Medulla oblongata (tissue), 1 donor: ENCODE data around the gene LPXN.
"Not testable (repeated sequence)": the region's sequence is repeated elsewhere in the genome, so short reads cannot be mapped to it uniquely, and the experiment has no call there.

Source experiments
- DNase-seq: peaks from one replicate; pipeline ENCODE4 v3.0.0-alpha.2; 2015; ENCODE audit errors: extremely low spot score

LPXN gene

DNA sequence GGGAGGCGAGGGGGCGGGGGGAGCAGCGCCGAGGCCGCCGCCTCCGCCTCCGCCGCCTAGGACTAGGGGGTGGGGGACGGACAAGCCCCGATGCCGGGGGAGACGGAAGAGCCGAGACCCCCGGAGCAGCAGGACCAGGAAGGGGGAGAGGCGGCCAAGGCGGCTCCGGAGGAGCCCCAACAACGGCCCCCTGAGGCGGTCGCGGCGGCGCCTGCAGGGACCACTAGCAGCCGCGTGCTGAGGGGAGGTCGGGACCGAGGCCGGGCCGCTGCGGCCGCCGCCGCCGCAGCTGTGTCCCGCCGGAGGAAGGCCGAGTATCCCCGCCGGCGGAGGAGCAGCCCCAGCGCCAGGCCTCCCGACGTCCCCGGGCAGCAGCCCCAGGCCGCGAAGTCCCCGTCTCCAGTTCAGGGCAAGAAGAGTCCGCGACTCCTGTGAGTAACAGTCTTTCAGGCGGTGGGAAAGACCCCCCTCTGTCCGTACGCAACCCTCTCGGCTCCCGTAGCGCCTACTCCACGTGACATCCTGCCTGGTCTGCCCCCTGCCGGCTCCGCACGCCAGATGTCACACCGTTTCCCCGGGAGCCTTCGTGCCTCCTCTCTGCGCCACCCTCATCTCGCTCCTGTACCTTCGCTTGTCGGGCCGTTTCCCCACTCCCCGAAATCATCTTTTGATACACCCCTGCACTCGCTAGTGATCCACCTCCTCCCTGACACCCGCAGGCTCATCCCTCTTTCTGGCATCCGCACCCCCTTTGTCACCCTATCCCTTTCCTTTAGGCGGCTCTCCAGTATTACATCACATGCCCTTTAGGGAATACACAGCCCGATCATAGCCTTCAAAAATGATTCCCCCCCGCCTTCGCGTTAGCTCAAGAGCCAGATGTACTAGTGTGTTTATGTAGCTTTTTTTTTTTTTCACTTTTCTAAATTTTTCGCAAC, 3.8 kb upstream of the LPXN start:
- peak; percentile 94 for DNase-seq

DNA sequence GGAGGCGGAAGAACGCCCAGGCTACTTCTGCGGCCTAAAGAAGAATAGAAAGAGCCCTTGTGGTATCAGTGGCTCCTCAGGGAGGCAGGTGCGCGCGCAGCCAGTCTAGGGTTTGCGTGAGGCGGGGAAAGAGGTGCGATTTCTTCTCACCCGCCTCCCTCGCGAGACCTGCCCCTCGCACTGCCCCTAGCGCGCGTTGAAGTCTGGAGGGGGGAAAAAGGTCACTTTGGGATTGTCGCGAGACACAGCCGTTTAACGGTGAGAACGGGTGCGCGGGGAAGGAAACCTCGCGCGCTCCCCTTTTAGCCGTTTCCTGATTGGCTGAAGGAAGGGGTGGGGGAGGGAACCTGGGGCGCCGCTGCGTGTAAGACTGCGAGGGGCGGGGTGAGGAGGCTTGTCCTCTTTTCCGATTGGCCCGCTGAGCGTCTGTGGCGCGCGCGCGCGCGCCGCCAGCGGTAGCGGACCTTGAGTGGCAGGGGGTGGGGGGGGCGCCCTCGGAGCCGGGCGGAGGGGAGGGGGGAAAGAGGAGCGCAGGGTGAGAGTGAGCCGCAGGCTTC, 3.1 kb upstream of the LPXN start, which contains the start of gene ZFP91:
Gene ZFP91, plus strand, starts transcription at position 429 of the 557 bp plus-strand sequence. CDS start 219 bp downstream, outside the sequence.
- peak; percentile 99 for DNase-seq

DNA sequence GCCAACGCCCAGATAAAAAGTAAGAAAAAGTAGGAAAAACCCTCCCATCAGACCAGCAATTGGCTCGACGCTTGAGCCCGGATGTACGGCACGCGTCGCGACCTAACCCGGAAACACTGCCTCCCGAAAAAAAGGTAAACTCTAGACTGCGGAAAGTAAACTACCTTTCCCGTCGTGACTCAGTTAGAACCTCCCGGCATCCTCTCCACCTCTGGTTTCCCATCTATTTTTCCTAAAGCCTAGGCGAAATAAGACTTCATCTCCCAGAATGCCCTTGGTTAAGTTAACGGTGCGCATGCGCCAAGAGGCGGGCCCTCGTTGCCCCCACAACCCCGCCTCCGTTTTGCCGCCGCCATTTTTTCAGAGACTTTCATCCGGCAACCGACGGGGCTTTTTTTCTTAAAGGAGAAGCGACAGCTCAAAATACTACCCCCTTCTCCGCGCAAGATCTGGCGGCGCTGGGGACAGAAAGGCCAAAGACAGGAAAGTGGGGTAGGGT, 2.5 kb upstream of the LPXN start:
- peak; percentile 99 for DNase-seq

DNA sequence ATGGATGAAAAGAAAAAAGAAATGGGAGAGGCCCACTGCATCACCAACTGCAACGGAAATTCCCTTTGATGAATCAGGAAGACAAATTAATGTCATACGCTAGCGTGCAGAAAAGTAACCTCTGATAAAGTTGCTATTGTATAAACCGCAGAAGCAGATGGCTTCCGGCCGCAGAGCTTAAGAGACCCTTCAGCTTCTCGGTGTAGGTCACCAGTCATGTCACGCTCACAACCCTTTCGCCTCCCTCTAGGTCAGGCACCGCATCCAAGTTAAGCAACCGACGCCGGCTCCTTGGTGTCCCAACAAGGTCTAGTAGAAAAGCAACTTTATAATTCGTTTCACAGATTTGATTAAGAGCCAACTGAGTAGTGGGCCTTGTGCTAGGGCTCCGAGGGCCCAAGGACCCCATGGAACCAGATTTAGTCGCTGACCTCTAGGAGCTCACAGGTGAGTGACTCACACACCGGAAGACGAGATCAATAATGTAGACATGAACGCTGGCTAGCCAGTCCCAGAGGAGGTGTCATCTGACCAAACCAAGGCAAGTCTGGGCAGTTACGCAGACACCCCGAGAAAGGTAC, 2.0 kb upstream of the LPXN start:
- DNase-seq = no peak

DNA sequence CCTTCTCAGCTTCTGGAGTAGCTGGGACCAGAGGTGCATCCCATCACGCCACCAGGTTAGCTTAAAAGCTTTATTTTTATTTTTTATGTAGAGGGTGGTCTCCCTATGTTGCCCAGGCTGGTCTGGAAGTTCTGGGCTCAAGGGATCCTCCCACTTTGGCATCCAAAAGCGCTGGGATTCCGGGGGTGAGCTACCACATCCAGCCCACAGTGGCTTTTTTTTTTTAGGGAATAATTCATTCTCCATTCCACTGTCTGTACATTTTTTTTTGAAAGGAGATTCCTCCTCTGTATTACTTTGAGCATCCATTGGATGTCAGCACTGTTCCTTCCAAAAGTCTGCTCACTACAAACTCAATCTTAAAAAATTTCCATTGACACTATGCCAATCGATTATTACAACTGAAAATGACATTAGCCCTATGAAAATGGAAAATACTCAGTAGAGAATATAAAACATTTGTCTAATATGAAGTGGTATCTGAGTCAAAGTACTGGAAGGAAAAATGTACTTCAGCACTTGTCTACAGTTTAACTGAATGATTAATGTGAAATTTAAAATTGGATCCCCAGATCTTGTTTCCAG, 1.3 kb upstream of the LPXN start:
- DNase-seq = peak; percentile 58

DNA sequence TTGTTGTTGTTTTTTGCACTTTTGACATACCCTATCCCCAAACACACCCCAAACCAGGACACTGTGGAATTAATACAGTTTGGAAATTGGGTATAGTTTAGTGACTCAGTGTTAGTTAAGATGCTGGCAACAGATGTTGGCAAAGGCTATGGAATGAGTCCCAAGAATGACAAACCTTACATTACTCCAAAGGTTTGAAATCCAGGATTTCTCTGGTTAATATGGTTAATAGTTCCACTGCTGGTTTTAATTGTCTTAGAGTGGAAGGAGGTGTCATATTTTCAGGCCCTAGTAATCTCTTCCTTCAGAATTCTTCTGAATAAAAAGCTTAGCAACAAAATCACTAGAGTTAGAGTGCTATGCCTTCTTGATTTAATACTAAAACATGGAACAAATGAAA, 775 bp downstream of the LPXN start:
- no peak for DNase-seq

DNA sequence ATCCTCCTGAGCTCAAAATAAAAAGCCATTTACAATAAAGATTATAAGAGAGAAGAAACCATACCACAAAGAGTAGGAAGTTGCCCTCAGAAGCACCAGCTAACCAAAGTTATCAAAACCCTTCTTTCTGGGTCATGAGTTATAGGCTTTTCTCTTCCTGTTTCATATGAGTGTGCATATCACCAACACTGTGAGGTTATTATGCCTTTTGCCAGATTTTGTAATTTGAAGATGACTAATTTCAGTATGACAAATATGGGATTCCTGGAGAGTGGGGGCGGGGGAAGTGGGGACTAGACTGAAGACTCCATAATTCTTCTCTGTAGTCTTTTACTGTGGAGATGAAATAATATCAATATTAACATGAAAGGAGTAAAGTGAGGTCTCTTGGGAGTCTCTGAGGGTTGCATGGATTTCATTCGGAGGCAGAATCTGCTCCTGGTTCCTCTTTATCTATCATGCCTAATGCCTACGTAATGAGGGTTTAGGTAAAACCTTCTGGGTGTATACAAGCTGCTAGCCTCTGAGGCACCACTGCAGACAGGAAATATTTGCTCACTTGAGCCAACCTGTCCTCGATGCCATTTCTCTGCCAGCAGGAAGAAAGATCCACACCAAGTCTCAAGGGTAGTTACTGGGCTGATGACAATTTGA, 2.1 kb downstream of the LPXN start:
- DNase-seq = peak; percentile 36

DNA sequence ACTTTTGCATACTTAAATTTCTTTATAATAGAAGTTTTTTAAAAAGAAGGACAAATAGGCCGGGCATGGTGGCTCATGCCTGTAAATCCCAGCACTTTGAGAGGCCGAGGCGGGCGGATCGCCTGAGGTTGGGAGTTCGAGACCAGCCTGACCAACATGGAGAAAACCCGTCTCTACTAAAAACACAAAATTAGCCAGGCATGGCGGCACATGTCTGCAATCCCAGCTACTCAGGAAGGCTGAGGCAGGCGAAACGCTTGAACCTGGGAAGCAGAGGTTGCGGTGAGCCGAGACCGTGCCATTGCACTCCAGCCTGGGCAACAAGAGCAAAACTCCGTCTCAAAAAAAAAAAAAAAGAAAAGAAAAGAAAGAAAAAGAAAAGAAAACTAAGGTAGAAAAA, 2.8 kb downstream of the LPXN start:
- not testable (repeated sequence) for DNase-seq

DNA sequence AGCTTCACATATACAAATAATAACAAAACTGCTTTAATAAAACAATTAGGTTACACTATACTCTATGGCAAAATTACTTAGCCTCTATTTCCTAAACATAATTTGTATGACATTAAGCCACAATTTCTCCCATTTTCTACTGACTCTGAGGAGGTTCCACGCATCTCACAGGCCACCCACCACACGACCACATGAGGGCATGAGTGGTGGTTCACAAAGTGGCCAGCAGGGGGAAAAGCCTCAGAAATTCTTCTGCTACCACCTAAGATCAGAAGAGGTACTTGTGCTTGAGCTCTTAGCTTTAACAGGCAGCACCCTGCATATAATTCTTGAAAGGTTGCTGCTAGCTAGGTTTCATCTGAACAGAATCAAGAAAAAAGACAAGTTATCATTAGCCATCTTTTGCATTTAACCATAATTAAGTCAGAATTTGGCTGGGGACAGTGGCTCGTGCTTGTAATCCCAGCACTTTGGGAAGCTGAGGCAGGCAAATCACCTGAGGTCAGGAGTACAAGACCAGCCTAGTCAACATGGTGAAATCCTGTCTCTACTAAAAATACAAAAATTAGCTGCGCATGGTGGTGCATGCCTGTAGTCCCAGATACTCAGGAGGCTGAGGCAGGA, 7.7 kb downstream of the LPXN start:
- peak; percentile 66 for DNase-seq

DNA sequence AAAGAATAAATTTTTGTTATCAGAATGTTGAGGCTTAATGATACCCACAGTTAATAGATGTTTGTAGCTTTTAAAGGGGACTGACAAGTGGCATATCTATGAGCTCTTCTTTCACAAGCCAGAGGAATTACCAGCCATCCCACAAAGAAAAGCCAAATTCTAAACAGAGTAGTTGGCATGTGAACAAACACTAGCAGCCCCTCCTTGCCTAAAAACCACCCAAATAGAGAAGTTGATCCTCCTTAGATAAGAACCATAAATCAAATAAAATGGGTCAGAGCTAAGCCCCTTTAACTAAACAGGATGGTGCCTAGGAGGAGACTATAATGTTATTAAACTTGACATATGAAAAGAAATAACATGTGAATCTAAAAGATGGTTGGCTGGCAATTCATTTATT, 11.4 kb downstream of the LPXN start:
- DNase-seq = no peak

DNA sequence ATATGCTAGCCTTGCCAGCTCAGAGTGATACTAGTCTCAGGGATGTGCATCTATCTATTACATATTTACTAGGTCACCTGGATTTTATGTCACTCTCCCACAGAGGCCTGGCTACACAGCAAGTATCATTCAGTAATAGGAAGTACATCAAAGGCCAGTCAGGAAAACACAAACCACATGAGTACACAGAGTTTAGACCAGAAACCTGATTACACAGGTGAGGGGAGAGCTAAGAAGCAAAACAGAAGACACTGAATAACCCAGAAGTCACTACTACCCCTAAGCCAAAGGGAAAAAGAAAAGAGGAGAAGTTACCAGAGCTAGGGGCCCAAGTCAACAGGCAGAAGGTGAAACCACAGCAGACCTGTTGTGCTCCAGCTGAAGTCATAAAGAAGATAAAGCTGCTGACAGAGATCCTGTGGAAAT, 13.3 kb downstream of the LPXN start:
- DNase-seq = no peak

DNA sequence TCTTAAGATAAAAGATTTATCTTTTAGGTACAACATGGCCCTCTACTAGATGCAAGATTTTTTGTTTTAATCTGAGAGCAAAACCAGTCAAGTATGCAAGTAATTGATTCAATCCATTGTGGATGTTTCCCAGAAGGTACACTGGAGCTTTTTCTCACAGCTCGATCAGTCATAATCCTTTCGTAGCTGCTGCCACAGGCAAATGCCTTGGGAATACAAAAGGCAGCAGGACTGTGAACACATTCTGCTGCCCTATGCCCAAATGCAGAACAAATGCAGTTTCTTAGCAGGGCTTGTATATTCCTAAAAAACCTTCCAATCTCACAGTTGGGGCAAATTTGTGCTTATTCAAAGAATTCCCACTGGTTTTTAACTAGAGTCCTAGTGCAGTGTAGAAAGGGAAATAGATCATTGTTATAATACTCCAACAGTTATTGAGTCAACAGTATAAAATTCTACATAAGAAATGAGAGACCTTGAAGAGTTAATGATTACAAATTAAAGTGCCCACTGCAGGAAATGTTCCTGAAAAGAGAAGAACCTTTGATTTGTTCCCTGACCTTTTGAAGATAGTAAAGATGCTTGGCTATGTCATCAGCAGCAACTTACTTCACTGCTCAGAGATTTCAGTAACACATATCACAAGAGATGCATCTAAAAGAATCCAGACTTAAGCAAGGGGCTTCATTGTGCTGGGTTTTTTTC, 14.1 kb downstream of the LPXN start:
- DNase-seq = no peak

DNA sequence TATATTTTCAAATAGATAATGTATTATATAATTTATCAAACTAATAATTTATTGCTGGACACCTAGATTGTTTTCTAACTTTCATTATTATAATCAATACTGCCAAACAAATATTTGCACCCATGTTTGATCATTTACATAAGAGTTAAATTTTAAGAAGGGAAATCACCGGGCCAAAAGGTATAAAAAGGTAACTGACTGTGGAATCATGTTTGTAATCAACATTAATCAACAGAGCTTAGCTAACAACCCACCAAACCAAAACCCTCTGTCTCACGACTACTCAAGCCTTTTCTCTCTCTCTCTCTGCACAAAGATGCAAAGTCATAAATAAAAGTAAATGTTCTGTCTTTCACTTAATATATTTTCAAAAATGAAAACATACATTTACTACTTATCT, 14.8 kb downstream of the LPXN start:
- DNase-seq = no peak

DNA sequence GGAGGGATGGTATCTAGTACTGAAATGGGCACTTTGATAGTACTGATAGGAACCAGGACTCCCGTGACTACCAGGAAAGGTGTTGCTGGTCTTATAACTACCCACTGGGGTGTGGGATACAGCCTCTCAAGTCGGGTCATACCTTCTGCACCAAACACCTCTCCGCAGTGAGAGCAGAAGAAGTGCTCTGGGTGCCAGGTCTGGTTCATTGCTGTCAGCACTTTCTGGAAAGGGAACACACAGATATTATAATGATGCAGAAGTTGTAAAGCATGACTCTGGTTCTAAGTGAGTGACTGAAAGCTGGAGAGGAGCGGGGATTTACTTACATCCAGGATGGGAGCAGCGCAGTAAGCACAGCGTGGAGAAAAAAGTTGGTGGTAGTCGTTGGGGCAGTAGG, 26.0 kb downstream of the LPXN start:
- no peak for DNase-seq

DNA sequence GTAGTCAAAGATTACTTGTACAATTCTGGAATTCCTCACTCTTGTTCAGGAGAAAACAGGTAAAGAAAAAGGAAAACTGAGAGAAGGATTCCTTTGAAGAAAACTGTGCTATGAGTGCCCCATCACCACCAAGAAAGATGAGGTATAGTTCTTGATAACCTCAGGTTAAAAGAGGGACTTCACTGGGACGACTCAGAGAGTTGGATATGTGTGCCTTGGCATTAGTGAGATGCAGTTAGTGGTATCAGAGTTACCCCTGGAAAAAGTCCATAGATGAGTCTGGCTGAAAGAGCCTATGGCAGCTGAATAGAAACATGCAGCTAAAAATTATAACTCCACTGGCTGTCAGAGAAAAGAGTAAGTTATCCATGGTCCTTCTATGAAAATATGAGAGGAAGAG, 28.8 kb downstream of the LPXN start:
- no peak for DNase-seq

DNA sequence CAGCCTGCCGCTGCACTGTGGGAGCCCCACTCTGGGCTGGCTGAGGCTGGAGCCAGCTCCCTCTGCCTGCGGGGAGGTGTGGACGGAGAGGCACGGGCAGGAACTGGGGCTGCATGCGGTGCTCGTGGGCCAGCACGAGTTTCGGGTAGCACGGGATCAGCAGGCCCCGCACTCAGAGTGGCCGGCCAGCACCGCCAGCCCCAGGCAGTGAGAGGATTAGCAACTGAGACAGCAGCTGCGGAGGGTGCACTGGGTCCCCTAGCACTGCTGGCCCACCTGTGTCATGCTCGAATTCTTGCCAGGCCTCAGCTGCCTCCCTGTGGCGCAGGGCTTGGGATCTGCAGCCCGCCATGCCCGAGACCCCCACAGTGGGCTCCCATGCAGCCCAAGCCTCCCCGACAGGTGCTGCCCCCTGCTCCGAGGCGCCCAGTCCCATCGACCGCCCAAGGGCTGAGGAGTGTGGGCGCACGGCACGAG, 43.8 kb downstream of the LPXN start:
- DNase-seq = no peak

DNA sequence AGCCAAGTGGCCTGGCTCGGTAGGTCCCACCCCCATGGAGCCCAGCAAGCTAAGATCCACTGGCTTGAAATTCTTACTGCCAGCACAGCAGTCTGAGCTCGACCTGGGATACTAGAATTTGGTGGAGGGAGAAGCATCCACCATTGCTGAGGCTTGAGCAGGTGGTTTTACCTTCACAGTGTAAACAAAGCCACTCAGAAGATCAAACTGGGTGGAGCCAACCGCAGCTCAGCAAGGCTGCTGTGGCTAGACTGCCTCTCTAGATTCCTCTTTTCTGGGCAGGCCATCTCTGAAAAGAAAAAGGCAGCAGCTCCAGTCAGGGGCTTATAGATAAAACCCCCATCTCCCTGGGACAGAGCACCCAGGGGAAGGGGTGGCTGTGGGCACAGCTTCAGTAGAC, 45.4 kb downstream of the LPXN start:
- DNase-seq = no peak

DNA sequence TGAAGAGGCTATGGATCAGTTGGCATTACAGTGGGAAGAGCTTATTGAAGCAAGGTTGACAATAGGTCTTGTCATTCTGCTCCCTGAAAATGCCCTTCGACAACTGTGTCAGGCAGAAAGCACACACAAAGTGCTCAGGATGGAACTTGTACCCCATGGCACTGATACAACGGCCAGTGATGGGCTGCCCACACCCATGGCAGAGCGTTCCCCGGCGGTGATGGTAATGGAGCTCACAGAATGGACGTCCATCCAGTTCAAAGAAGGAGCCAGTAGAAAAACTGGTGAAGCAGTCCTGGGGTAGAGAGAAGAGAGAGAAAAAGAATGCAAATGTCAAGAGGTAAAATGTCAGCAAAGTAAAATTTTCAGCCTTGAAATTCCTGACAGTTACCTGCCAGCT, 48.2 kb downstream of the LPXN start:
- DNase-seq = no peak

DNA sequence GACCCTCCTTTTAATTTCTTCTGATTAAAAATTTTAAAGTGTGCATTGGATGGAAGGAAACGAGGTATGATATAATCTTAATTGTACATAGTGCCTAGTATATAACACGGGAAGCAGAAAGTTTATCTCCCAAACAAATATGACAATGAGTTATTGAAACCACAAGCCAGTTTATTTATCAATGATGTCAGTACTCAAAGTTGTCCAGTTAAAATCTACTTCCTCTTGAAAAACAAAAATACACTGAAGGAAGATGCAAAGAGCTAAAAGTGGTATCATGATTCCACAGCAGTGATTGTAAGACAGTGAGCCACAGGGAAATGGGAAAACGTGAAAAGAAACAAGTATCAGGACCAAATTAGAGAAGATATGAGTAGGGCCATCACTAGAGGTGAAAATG, 48.9 kb downstream of the LPXN start:
- DNase-seq = peak; percentile 12

DNA sequence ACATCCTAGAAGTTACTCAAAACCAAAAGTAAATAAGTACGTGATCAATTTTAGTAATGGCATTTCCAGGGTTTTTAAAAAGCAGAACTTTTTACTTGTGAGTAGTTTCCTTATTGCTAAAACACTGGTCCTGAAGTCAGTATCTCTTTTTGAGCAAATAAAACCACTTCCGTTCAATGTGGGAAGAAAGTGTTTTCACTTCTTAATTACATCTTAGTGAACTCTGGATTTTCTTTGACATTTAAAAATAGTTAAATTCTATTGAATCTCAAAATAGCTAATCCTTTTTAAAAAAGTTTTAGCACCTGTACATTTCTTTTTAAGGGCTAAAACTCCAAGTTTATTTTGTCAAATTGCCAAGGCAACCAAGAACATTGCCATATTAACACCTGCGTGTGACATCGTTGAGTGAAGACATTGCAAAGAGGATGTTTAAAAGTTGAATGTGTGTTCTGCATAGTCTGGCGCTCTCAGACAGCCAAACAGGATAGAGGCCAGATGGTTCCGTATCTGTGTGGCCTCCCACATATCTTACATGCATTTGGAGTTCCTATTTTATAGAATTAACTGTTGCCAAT, 50.5 kb downstream of the LPXN start:
- DNase-seq = peak; percentile 67
